ENCODE data around the gene TIGD1. TPM values are rescaled to one million over a fixed set of nuclear protein-coding genes. Genes with fewer than 3 reads are reported as not detected.

The TIGD1 gene
- total RNA-seq, 2 donors from 2014 or later: 3.6 to 4.2 TPM

DNA sequence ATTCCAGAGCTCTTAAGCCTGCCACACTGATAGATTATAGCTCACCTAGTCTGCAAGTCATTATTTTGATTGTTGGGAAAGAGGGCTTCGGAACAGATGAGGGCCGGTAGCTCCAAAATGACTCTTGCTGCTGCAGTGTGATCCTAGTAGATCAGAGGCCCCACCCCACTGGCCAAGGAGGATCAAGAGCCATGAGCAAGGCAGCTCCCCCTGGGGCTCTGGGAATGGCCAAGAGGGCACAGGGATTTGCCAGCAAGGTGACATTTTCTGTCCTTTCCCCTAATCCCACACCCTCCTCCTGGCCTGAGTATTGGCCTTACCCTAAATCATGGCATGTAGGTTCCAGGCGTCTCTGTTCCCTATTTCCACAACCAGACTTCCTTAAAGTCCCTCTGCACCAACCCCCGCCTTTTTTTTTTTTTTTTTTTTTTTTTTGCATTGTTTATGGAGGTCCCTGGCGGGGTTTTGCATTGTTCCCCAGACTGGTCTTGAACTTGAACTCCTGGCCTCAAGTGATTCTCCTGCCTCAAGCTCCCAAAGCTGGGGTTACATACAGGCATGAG lies 36.7 kb upstream of the TIGD1 start:
- TF ChIP-seq POLR2A (IDR thresholded peaks at IDR 0.05): no peak
- TF ChIP-seq, protein P1, sequence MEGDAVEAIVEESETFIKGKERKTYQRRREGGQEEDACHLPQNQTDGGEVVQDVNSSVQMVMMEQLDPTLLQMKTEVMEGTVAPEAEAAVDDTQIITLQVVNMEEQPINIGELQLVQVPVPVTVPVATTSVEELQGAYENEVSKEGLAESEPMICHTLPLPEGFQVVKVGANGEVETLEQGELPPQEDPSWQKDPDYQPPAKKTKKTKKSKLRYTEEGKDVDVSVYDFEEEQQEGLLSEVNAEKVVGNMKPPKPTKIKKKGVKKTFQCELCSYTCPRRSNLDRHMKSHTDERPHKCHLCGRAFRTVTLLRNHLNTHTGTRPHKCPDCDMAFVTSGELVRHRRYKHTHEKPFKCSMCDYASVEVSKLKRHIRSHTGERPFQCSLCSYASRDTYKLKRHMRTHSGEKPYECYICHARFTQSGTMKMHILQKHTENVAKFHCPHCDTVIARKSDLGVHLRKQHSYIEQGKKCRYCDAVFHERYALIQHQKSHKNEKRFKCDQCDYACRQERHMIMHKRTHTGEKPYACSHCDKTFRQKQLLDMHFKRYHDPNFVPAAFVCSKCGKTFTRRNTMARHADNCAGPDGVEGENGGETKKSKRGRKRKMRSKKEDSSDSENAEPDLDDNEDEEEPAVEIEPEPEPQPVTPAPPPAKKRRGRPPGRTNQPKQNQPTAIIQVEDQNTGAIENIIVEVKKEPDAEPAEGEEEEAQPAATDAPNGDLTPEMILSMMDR (IDR thresholded peaks at IDR 0.05): no peak
- no peaks in the 10 kb centered on the region for H3K36me3 ChIP-seq (replicated peaks in 1 of 2; ENCODE audit: insufficient read depth in 1 of 2, low read depth in 2 of 2)
- DNase-seq: no peak
- ATAC-seq: no peak
- no peaks in the 10 kb centered on the region for H3K9me3 ChIP-seq
- intact Hi-C loops (cut with DNase I): no loop called here
- no peak overlapping the region for H3K27ac ChIP-seq
- peaks cover 11% of the 10 kb centered on the region for H3K4me1 ChIP-seq
- 84 to 92% methylated on average over 5 of the region's 5 CpGs for WGBS, 2 donors
- no peak overlapping the region for H3K4me3 ChIP-seq
- H3K27me3 ChIP-seq: no peaks in the 10 kb centered on the region

DNA sequence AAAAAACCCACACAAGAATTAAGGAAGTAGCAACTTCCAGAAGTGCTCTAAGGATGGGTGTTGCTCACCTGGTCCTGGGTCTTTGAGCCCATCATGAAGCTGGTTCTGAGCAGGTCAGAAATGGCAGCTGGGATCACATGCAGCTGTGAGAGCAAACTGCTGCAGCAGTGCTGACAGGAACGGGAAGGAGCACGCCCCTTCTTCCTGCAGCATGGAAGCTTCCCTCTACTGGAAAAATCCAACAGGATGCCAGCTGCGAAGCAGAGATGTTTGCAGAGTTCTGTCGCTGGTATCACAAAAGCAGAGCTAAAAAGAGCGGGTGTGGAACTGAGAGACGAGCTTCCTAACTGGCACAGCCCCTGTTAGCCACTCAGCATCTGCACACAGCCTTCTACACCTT lies 33.9 kb upstream of the TIGD1 start:
- intact Hi-C loops (cut with DNase I): no loop called here

DNA sequence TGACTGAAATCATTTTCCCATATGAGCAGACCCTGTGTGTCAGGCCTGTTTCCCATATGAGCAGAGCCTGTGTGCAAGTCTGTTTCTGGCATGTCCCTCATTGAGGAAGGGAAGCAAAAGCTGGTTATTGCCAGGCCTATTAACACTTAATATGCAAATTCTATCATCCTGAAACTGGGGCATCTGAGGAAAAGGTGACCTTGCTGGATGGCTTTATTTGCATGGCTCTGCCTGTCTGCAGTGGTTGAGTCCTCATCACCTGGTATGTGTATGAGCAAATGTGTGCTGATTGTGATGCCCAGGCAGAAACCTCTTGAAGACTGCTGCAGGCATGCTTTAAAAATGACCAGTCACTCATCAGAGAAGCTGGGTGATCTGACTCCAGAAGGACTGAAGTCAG lies 31.4 kb upstream of the TIGD1 start:
- Histone ChIP-seq H3K4me1 (peaks cover 26% of the 10 kb centered on the region), H3K36me3 (replicated peaks in 1 of 2; ENCODE audit: insufficient read depth in 1 of 2, low read depth in 2 of 2) (peaks cover 0 to 3% of the 10 kb centered on the region in 2 donors), H3K27ac (no peak overlapping the region), H3K4me3 (no peak overlapping the region), H3K27me3 (no peaks in the 10 kb centered on the region), H3K9me3 (no peaks in the 10 kb centered on the region)
- intact Hi-C loops (cut with DNase I): no loop called here
- no peak for ATAC-seq
- TF ChIP-seq POLR2A (IDR thresholded peaks at IDR 0.05): no peak
- TF ChIP-seq, protein P1 (IDR thresholded peaks at IDR 0.05): no peak
- DNase-seq: no peak

More for the DNA sequence above, 33.9 kb upstream of the TIGD1 start:
- no peaks in the 10 kb centered on the region for H3K27me3 ChIP-seq
- 88 to 91% methylated on average over 6 of the region's 6 CpGs for WGBS, 2 donors
- H3K36me3 ChIP-seq (replicated peaks in 1 of 2; ENCODE audit: insufficient read depth in 1 of 2, low read depth in 2 of 2): peaks cover 0 to 3% of the 10 kb centered on the region in 2 donors
- H3K4me3 ChIP-seq: no peak overlapping the region
- TF ChIP-seq POLR2A (IDR thresholded peaks at IDR 0.05): no peak
- TF ChIP-seq, protein P1 (IDR thresholded peaks at IDR 0.05): no peak
- no peak for ATAC-seq
- peaks cover 31% of the 10 kb centered on the region for H3K4me1 ChIP-seq
- no peaks in the 10 kb centered on the region for H3K9me3 ChIP-seq
- no peak for DNase-seq
- H3K27ac ChIP-seq: no peak overlapping the region

DNA sequence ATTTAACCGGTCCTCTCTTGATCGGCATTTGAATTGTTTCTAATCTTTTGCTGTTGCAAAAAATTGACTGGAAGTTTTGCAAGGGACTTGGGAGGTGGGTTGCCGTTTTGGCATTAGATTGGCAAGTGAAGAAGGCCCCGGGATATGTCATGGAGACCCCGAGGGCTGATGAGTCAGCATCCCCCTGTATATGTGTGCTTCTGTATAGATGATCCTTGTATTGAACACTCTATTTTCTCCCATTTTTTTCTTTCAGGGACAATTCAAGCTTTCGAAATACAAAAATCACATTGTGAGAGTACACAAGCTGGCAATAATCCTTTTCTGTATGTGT lies 30.3 kb upstream of the TIGD1 start:
- ATAC-seq (no peak), DNase-seq (no peak)
- WGBS, 2 donors: 39 to 55% methylated on average over 6 of the region's 6 CpGs
- peaks cover 0 to 3% of the 10 kb centered on the region in 2 donors for H3K36me3 ChIP-seq (replicated peaks in 1 of 2; ENCODE audit: insufficient read depth in 1 of 2, low read depth in 2 of 2)
- H3K27ac ChIP-seq: peak overlapping the region in 2 of 4 donors; percentile 44 to 66
- H3K4me3 ChIP-seq: no peak overlapping the region
- H3K4me1 ChIP-seq: peaks cover 26% of the 10 kb centered on the region
- TF ChIP-seq, protein P1 (IDR thresholded peaks at IDR 0.05): no peak
- TF ChIP-seq POLR2A (IDR thresholded peaks at IDR 0.05): no peak
- intact Hi-C loops (cut with DNase I): no loop called here
- no peaks in the 10 kb centered on the region for H3K27me3 ChIP-seq
- H3K9me3 ChIP-seq: no peaks in the 10 kb centered on the region

DNA sequence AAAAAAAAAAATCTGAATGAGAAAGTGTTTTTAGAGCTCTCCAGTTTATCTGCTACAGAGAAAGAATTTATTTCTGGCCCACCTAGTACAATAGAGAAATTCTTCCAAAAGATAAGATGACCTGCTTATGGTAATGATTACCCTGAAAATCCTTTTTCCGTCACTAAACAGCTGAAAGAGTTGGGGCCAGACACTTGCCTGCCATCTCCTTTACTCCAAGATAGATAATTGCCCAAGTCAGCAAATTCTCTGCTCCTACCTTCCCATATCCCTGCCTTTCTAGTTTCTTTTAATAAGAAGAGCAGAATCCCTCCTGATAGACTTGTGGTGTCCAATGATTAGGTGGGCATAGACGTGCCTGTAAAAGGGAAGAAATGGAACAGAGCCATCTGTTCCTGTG lies 28.3 kb upstream of the TIGD1 start:
- DNase-seq (no peak), ATAC-seq (no peak)
- Histone ChIP-seq H3K36me3 (replicated peaks in 1 of 2; ENCODE audit: insufficient read depth in 1 of 2, low read depth in 2 of 2) (peaks cover 0 to 3% of the 10 kb centered on the region in 2 donors), H3K27ac (no peak overlapping the region), H3K4me3 (no peak overlapping the region), H3K9me3 (no peaks in the 10 kb centered on the region), H3K4me1 (peaks cover 30% of the 10 kb centered on the region), H3K27me3 (no peaks in the 10 kb centered on the region)
- intact Hi-C loops (cut with DNase I): no loop called here
- TF ChIP-seq POLR2A (IDR thresholded peaks at IDR 0.05): no peak
- TF ChIP-seq, protein P1 (IDR thresholded peaks at IDR 0.05): no peak
- 69 to 70% methylated on average over 2 of the region's 2 CpGs for WGBS, 2 donors

Measured in body of pancreas (tissue), 4 donors.